ENCODE results near the gene KIZ.

DNA sequence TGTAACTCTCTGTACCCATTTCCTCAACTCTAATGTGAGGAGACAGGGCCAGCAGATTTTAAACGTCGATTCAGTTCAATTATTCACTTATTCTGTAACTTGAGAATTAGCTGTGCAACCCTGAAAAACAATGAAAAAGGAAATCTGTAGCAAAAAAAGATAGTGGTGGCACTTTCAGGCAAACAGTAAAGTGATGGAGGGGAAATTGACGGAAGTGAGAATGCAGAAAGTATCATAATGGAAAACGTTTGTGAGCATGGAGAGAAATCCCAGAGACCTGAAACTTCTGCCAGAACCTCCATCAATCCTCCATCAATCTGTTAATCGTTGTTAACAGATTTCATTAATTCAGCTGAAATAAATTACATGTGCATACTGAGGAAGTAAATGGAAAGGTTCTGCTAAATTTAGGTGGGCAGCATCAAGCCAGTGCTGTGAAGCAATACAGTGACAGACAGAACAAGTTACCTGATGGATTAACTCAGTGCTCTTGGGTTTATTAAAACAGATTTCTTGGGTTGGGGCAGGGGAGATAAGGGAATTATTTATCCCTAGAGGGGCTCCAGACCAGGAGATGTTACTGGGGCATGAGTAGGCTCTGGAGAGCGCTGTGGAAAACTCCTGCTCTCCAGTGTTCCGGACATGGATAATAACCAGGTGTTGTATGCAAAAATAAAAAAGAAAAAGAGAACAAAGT is 17.5 kb downstream of the KIZ start:
- TF ChIP-seq, protein P1, sequence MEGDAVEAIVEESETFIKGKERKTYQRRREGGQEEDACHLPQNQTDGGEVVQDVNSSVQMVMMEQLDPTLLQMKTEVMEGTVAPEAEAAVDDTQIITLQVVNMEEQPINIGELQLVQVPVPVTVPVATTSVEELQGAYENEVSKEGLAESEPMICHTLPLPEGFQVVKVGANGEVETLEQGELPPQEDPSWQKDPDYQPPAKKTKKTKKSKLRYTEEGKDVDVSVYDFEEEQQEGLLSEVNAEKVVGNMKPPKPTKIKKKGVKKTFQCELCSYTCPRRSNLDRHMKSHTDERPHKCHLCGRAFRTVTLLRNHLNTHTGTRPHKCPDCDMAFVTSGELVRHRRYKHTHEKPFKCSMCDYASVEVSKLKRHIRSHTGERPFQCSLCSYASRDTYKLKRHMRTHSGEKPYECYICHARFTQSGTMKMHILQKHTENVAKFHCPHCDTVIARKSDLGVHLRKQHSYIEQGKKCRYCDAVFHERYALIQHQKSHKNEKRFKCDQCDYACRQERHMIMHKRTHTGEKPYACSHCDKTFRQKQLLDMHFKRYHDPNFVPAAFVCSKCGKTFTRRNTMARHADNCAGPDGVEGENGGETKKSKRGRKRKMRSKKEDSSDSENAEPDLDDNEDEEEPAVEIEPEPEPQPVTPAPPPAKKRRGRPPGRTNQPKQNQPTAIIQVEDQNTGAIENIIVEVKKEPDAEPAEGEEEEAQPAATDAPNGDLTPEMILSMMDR (conservative IDR thresholded peaks at IDR 0.05 in 1 of 2, IDR thresholded peaks at IDR 0.05 in 1 of 2; ENCODE audit: extremely low read depth in 1 of 2, insufficient read depth in 1 of 2, low read depth in 1 of 2, low read length in 2 of 2), result no peak
- no peak for TF ChIP-seq EZH2 (IDR thresholded peaks at IDR 0.05; ENCODE audit: borderline replicate concordance, low read length)

Data from mammary epithelial cell (primary cell).